Measurements from ENCODE around the gene OBI1. TPM values are rescaled to one million over a fixed set of nuclear protein-coding genes. Genes with fewer than 3 reads are reported as not detected.

The OBI1 gene
- total and polyA plus RNA-seq, 2 donors (not counting 3 experiments of a cell fraction or from before 2014, with no cell fraction given), result 5.0 to 16.1 TPM

GRCh38 chr13:78652651-78653050 is 6.3 kb downstream of the OBI1 start:
- no peaks in the 10 kb centered on the region for H3K36me3 ChIP-seq (ENCODE audit: control insufficient read depth in 2 of 2, extremely low read depth in 1 of 2, insufficient read depth in 2 of 2, low read length in 2 of 2)
- ChIA-PET CTCF (no interaction called here), POLR2A (no interaction called here)
- intact Hi-C loops (cut with micrococcal nuclease), result loop anchor here (10.0 kb wide), 1 partner anchor 628 kb away; no protein-coding TSS in a partner anchor
- H3K4me2 ChIP-seq (ENCODE audit: insufficient read depth, low read length), result no peak overlapping the region
- TF ChIP-seq FOS (IDR thresholded peaks at IDR 0.05; ENCODE audit: borderline replicate concordance, insufficient read depth, low read length), result no peak
- TF ChIP-seq CTCF (IDR thresholded peaks at IDR 0.05; ENCODE audit: extremely low read depth in 1 of 2, insufficient read depth in 1 of 2, low read depth in 1 of 2, low read length in 2 of 2), result no peak
- no peak for TF ChIP-seq GATA2 (IDR thresholded peaks at IDR 0.05; ENCODE audit: insufficient read depth, insufficient read length, low read depth, low read length)
- no peak for TF ChIP-seq MYC (IDR thresholded peaks at IDR 0.05; ENCODE audit: low read depth, low read length)
- TF ChIP-seq EZH2 (IDR thresholded peaks at IDR 0.05; ENCODE audit: borderline replicate concordance, low read depth, low read length, severe bottlenecking), result no peak
- no peak for TF ChIP-seq POLR2AphosphoS5 (IDR thresholded peaks at IDR 0.05; ENCODE audit: insufficient read depth, low read depth, low read length)
- TF ChIP-seq POLR2A (IDR thresholded peaks at IDR 0.05; ENCODE audit: low read depth, low read length), result no peak
- no peak for TF ChIP-seq JUN (IDR thresholded peaks at IDR 0.05; ENCODE audit: borderline replicate concordance, insufficient read depth, insufficient read length, low read depth)
- TF ChIP-seq MAX (IDR thresholded peaks at IDR 0.05; ENCODE audit: insufficient read depth, insufficient read length), result no peak
- H3K9me3 ChIP-seq (replicated peaks; ENCODE audit: control insufficient read depth, insufficient read depth, low read length), result no peaks in the 10 kb centered on the region
- no TSS peak for BruUV-seq (replicated peaks)
- H3K27me3 ChIP-seq (ENCODE audit: control insufficient read depth in 2 of 2, insufficient read depth in 2 of 2, low read length in 2 of 2), result no peaks in the 10 kb centered on the region
- peaks cover 49% of the 10 kb centered on the region for H3K4me1 ChIP-seq (ENCODE audit: control insufficient read depth, extremely low read depth, insufficient read depth, low read length)
- H3K79me2 ChIP-seq (ENCODE audit: control insufficient read depth, insufficient read depth, low read length), result peaks cover 95% of the 10 kb centered on the region
- dilution Hi-C loops (cut with MboI; ENCODE audit: extremely low pct_ligation_motif_present, low sequenced_read_pairs), result no loop called here
- no peaks in the 10 kb centered on the region for H3K9me1 ChIP-seq (replicated peaks; ENCODE audit: control insufficient read depth, extremely low read depth, insufficient read depth, low read length)
- FAIRE-seq, result no peak
- H3K9ac ChIP-seq (replicated peaks; ENCODE audit: extremely low read depth, insufficient read depth, low read length), result no peak overlapping the region
- no peak overlapping the region for H3K4me3 ChIP-seq (replicated peaks in 1 of 3; ENCODE audit: insufficient read depth in 1 of 3, low read depth in 1 of 3, low read length in 3 of 3)
- no peak overlapping the region for H2AFZ ChIP-seq (ENCODE audit: low read depth, low read length)
- DNase-seq (ENCODE audit: low read depth, low spot score), result no peak
- H4K20me1 ChIP-seq (replicated peaks; ENCODE audit: control insufficient read depth, extremely low read depth, insufficient read depth, low read length), result no peaks in the 10 kb centered on the region
- no peak overlapping the region for H3K27ac ChIP-seq (ENCODE audit: insufficient read depth, low read depth, low read length)
